Osteoblast (primary cell): ENCODE results near the gene FAM228B. TPM values are rescaled to one million over a fixed set of nuclear protein-coding genes. Genes with fewer than 3 reads are reported as not detected.
"Not testable (repeated sequence)": the region's sequence is repeated elsewhere in the genome, so short reads cannot be mapped to it uniquely, and the experiment has no call there.

ENCODE experiments used
- DNase-seq: peaks from one replicate; pipeline ENCODE4 v3.0.0; 2011; ENCODE audit warnings: low spot score, mixed read lengths; ENCODE audit not compliant: insufficient read length; ENCODE audit errors: missing footprints
- H2AFZ ChIP-seq: 2 replicates; pipeline ENCODE4 v1.6.0; 2011; ENCODE audit warnings: mild to moderate bottlenecking, low read length
- H3K27ac ChIP-seq: 2 replicates; pipeline ENCODE4 v1.5.1; 2011; ENCODE audit warnings: mild to moderate bottlenecking, low read depth, low read length, moderate library complexity
- H3K27me3 ChIP-seq: 2 replicates; pipeline ENCODE4 v1.6.0; 2012; ENCODE audit warnings: mild to moderate bottlenecking, control low read depth, inconsistent platforms, low read length, moderate library complexity; ENCODE audit not compliant: insufficient read depth
- H3K36me3 ChIP-seq: 2 replicates; pipeline ENCODE4 v1.5.1; 2011; ENCODE audit warnings: mild to moderate bottlenecking, low read length, control low read depth, moderate library complexity; ENCODE audit not compliant: insufficient read depth
- H3K4me1 ChIP-seq: 2 replicates; pipeline ENCODE4 v1.5.1; 2011; ENCODE audit warnings: mild to moderate bottlenecking, low read length, control low read depth, moderate library complexity; ENCODE audit not compliant: insufficient read depth
- H3K4me2 ChIP-seq: 2 replicates; pipeline ENCODE4 v1.6.0; 2011; ENCODE audit warnings: mild to moderate bottlenecking, low read length; ENCODE audit not compliant: insufficient read depth
- H3K4me3 ChIP-seq: fragments of 200-600 bp; sonication (generic); 3 replicates; pipeline ENCODE4 v1.5.1; 2012; ENCODE audit warnings: mild to moderate bottlenecking, low read length, inconsistent platforms; ENCODE audit not compliant: insufficient read depth
- H3K79me2 ChIP-seq: 2 replicates; pipeline ENCODE4 v1.6.0; 2012; ENCODE audit warnings: mild to moderate bottlenecking, low read length, control low read depth, inconsistent platforms; ENCODE audit not compliant: insufficient read depth
- H3K9me3 ChIP-seq: 2 replicates; pipeline ENCODE4 v1.5.1; 2011; ENCODE audit warnings: low read depth, low read length, control low read depth
- H4K20me1 ChIP-seq: 2 replicates; pipeline ENCODE4 v1.6.0; 2012; ENCODE audit warnings: mild to moderate bottlenecking, low read length, control low read depth; ENCODE audit not compliant: insufficient read depth
- CTCF ChIP-seq: IDR thresholded peaks from 2 replicates; pipeline ENCODE4 v1.5.1; 2011; ENCODE audit warnings: mild to moderate bottlenecking, low read depth, low read length, moderate library complexity; ENCODE audit errors: extremely low read depth
- total RNA-seq: library from RNA; depleted of rRNA; stranded (reverse); fragments of >200 nt; gene quantifications from 2 replicates; pipeline ENCODE4 v1.2.3, GENCODE V29; 2012

FAM228B gene
- total RNA-seq, 1 donor, result 11.6 TPM

GRCh38 chr2:24189551-24189950, 66.3 kb downstream of the FAM228B start:
- DNase-seq, result peak; percentile 1
- no peaks in the 10 kb centered on the region for H3K9me3 ChIP-seq
- no peak overlapping the region for H2AFZ ChIP-seq
- no peak for TF ChIP-seq CTCF
- no peaks in the 10 kb centered on the region for H3K36me3 ChIP-seq
- no peaks in the 10 kb centered on the region for H3K4me1 ChIP-seq
- H3K27ac ChIP-seq, result no peak overlapping the region
- H3K4me2 ChIP-seq, result no peak overlapping the region
- H3K27me3 ChIP-seq, result peaks cover 4% of the 10 kb centered on the region
- H3K4me3 ChIP-seq, result no peak overlapping the region
- H4K20me1 ChIP-seq, result no peaks in the 10 kb centered on the region
- H3K79me2 ChIP-seq, result no peaks in the 10 kb centered on the region

GRCh38 chr2:24190503-24190902, 67.2 kb downstream of the FAM228B start:
- no peak for DNase-seq
- Histone ChIP-seq H3K27me3 (peaks cover 4% of the 10 kb centered on the region), H3K4me2 (no peak overlapping the region), H3K36me3 (no peaks in the 10 kb centered on the region), H3K27ac (no peak overlapping the region), H3K4me3 (no peak overlapping the region), H3K79me2 (no peaks in the 10 kb centered on the region), H4K20me1 (no peaks in the 10 kb centered on the region), H3K9me3 (no peaks in the 10 kb centered on the region), H2AFZ (no peak overlapping the region), H3K4me1 (no peaks in the 10 kb centered on the region)
- no peak for TF ChIP-seq CTCF

GRCh38 chr2:24191156-24191555, 67.9 kb downstream of the FAM228B start:
- no peaks in the 10 kb centered on the region for H3K9me3 ChIP-seq
- H3K4me3 ChIP-seq, result no peak overlapping the region
- no peak for TF ChIP-seq CTCF
- H3K27me3 ChIP-seq, result peaks cover 4% of the 10 kb centered on the region
- H3K27ac ChIP-seq, result no peak overlapping the region
- no peaks in the 10 kb centered on the region for H4K20me1 ChIP-seq
- no peaks in the 10 kb centered on the region for H3K79me2 ChIP-seq
- DNase-seq, result peak; percentile 30
- no peaks in the 10 kb centered on the region for H3K4me1 ChIP-seq
- no peak overlapping the region for H2AFZ ChIP-seq
- no peak overlapping the region for H3K4me2 ChIP-seq
- H3K36me3 ChIP-seq, result no peaks in the 10 kb centered on the region

GRCh38 chr2:24191848-24192247, 68.6 kb downstream of the FAM228B start:
- Histone ChIP-seq H4K20me1 (no peaks in the 10 kb centered on the region), H2AFZ (no peak overlapping the region), H3K36me3 (no peaks in the 10 kb centered on the region), H3K9me3 (no peaks in the 10 kb centered on the region), H3K4me1 (no peaks in the 10 kb centered on the region), H3K4me2 (no peak overlapping the region), H3K27ac (no peak overlapping the region), H3K27me3 (peaks cover 4% of the 10 kb centered on the region), H3K4me3 (no peak overlapping the region), H3K79me2 (no peaks in the 10 kb centered on the region)
- DNase-seq, result no peak
- no peak for TF ChIP-seq CTCF

GRCh38 chr2:24197213-24197612, 73.9 kb downstream of the FAM228B start:
- not testable (repeated sequence) for H3K4me2 ChIP-seq, H3K79me2 ChIP-seq, DNase-seq, H3K36me3 ChIP-seq, H3K4me1 ChIP-seq, H3K27me3 ChIP-seq, H2AFZ ChIP-seq, H4K20me1 ChIP-seq, H3K9me3 ChIP-seq, H3K27ac ChIP-seq, H3K4me3 ChIP-seq
